ENCODE results near the gene RAB31.

RAB31 gene

DNA sequence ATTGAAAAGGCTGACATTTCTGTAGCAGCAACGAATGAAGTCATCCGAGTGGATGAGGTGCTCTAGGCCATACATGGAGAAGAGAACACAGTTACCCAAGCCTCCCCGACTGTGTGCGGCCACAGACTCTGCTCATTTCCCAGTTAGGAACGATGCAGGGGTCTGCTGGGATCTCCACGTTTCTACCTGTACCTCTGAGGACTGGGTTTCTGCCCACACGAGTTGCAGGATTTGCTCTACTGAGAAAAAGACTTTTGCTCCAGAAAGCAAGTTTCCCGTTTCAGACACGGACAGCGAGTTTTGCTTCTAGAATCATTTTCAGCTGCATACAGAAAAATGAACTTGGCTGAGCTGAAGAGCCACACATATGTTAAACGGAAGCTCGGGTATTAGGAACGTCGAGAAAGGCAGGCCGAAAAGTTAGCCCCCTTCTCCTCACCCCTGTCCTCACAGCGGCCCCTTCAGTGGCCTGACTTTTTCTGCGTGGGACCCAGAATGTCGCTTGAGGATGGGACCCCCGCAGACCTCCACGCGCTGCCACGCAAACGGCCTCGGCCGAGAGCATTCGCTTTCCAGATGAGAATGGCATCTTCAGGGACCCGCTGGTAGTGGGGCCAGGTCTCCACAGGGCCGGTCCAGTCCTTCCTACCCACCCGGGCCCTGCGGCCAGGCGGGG is 582 bp upstream of the RAB31 start:
- peak overlapping the region; percentile 88 for H3K27ac ChIP-seq

DNA sequence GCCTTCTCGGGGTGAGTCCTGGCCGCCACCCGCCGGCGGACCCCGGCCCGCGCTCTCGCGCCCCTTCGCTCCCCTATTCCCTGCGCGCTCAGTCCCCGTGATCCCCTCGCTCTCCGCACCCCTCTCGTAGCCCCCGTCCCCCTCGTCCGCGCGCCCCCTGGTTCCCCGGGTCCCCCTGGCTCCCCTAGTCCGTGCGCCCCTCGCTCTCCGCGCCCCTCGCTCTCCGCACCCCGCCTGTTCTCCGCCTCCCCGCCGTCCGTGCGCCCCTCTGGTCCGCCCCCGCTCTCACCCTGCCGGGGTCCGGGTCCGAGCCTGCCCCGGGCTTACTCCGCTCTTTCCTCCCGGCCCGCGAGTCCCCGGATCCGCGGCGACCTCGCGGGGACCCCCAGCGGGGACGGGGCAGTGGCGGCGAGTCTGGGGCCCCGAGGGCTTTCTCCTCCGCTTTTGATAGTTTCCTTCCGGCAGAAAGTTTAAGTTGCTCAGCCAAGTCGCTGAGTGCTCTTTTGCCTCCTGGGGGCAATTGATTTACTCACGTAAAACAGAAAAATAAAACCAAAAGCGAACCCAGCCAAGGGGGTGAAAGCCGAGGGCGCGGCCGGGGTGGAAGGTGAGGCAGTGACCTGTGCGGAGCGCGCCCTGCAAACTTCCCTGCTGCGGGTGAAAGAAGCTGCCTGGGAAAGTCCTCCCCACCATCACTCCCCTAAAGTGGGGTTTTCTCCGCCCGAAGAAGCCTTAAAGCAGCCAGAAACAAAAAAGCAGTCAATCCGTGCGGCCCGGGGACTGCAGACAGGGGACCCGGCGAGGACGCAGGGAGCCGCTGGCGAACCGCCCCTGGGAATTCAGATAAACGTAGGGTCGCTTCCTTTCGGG is 568 bp downstream of the RAB31 start:
- in situ Hi-C loops (cut with HindIII; ENCODE audit: low pct_ligation_motif_present, low sequenced_read_pairs), result no loop called here
- TF ChIP-seq, protein P1, sequence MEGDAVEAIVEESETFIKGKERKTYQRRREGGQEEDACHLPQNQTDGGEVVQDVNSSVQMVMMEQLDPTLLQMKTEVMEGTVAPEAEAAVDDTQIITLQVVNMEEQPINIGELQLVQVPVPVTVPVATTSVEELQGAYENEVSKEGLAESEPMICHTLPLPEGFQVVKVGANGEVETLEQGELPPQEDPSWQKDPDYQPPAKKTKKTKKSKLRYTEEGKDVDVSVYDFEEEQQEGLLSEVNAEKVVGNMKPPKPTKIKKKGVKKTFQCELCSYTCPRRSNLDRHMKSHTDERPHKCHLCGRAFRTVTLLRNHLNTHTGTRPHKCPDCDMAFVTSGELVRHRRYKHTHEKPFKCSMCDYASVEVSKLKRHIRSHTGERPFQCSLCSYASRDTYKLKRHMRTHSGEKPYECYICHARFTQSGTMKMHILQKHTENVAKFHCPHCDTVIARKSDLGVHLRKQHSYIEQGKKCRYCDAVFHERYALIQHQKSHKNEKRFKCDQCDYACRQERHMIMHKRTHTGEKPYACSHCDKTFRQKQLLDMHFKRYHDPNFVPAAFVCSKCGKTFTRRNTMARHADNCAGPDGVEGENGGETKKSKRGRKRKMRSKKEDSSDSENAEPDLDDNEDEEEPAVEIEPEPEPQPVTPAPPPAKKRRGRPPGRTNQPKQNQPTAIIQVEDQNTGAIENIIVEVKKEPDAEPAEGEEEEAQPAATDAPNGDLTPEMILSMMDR (IDR thresholded peaks at IDR 0.05; ENCODE audit: low read depth, low read length, missing control alignments), result no peak
- peaks cover 3% of the 10 kb centered on the region for H3K36me3 ChIP-seq (replicated peaks)
- no peaks in the 10 kb centered on the region for H3K27me3 ChIP-seq (replicated peaks)
- H3K4me3 ChIP-seq (ENCODE audit: low read depth, low read length), result peak overlapping the region; percentile 86
- DNase-seq, result no peak
- H3K27ac ChIP-seq, result peak overlapping the region; percentile 88

More for the DNA sequence above, 582 bp upstream of the RAB31 start:
- TF ChIP-seq, protein P1 (IDR thresholded peaks at IDR 0.05; ENCODE audit: low read depth, low read length, missing control alignments), result no peak
- H3K4me3 ChIP-seq (ENCODE audit: low read depth, low read length), result peak overlapping the region; percentile 86
- DNase-seq, result no peak
- in situ Hi-C loops (cut with HindIII; ENCODE audit: low pct_ligation_motif_present, low sequenced_read_pairs), result no loop called here
- no peaks in the 10 kb centered on the region for H3K36me3 ChIP-seq (replicated peaks)
- no peaks in the 10 kb centered on the region for H3K27me3 ChIP-seq (replicated peaks)

DNA sequence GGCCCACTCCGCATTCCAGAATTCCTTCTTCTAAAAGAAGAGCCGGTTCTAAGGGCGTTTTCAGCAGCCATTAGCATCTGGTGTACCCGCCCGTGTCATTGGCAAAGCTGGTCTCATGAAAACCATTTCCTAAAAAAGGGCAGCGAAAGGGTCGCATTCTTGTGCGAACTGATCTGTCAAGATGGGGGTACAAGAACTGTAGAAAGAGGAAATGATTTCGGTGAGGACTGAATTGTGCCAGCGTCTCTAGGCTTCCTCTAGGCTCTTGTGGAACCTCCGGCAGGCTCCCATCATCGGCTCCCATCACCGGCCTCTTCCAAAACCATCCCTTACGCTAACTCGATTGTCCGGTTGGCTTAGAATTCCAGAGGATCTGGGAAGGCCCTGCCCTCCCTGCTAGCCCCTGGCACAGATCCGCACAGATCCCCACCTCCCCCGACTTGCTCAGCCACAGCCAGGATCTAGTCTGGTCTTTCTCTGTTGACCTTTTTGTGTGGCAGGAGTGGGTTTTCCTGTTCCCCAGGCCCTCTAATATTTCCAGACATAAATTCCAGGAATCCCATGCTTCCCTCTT is 1.3 kb downstream of the RAB31 start:
- Histone ChIP-seq H3K27me3 (replicated peaks) (no peaks in the 10 kb centered on the region), H3K36me3 (replicated peaks) (peaks cover 3% of the 10 kb centered on the region), H3K27ac (peak overlapping the region; percentile 88), H3K4me3 (ENCODE audit: low read depth, low read length) (peak overlapping the region; percentile 86)
- TF ChIP-seq, protein P1 (IDR thresholded peaks at IDR 0.05; ENCODE audit: low read depth, low read length, missing control alignments), result no peak
- DNase-seq, result no peak
- in situ Hi-C loops (cut with HindIII; ENCODE audit: low pct_ligation_motif_present, low sequenced_read_pairs), result no loop called here

DNA sequence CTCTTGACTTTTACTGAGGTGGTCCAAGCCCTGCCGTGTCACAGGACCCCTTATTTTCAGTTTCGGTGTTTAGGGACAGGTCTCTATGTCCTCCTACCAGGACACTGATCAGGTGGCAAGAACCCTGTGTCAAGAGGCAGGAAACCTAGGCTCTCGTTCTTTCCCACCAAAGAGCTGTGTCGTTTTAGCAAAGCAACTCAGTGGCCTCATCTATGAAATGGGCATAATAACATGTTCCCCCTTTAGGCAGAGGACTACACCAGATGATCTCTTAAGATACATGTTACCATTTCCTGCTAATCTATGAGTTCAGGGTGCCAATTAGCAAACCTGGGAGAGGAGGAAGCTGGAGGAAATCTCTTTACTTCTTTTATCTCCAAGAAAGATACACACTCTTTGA is 1.9 kb downstream of the RAB31 start:
- DNase-seq, result no peak
- peak overlapping the region; percentile 86 for H3K4me3 ChIP-seq (ENCODE audit: low read depth, low read length)
- H3K27me3 ChIP-seq (replicated peaks), result no peaks in the 10 kb centered on the region
- in situ Hi-C loops (cut with HindIII; ENCODE audit: low pct_ligation_motif_present, low sequenced_read_pairs), result no loop called here
- TF ChIP-seq, protein P1 (IDR thresholded peaks at IDR 0.05; ENCODE audit: low read depth, low read length, missing control alignments), result no peak
- peaks cover 3% of the 10 kb centered on the region for H3K36me3 ChIP-seq (replicated peaks)
- H3K27ac ChIP-seq, result peak overlapping the region; percentile 88

DNA sequence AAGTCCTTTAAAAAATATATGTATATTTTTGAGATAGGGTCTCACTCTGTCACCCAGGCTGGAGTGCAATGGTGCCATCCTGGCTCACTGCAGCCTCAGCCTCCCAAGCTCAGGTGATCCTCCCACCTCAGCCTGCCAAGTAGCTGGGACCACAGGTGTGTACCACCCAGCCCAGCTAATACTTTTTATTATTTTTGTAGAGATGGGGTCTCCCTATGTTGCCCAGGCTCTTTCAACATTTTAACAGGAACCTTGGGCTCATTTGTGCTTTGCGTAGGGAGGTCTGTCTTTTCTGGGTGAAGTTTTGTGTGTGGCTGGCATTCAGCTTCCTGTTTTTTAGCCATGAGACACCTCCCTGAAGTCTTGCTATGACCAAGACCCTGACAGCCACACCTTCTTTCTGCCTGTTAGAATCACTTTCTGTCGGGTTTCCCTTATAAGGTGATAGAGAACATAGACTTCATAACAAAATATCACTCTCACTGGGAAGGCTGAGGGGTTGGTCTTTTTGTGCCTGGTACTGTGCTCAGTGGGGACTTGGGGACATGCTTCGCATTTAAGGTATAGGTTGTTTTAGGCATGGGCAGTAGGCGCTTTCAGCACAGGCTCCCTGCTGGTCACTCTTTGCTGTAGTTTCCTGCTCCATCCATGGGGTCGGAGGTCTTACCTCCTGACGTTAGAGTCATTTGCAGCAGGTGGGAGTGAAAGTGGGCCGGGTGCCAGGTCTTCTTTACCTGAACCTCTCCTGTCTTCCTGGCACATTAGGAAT is 3.4 kb downstream of the RAB31 start:
- DNase-seq, result no peak
- in situ Hi-C loops (cut with HindIII; ENCODE audit: low pct_ligation_motif_present, low sequenced_read_pairs), result no loop called here
- H3K4me3 ChIP-seq (ENCODE audit: low read depth, low read length), result no peak overlapping the region
- H3K36me3 ChIP-seq (replicated peaks), result peaks cover 3% of the 10 kb centered on the region
- TF ChIP-seq, protein P1 (IDR thresholded peaks at IDR 0.05; ENCODE audit: low read depth, low read length, missing control alignments), result no peak
- H3K27me3 ChIP-seq (replicated peaks), result no peaks in the 10 kb centered on the region
- no peak overlapping the region for H3K27ac ChIP-seq
